Measurements from ENCODE around the gene KRTAP10-3. TPM values are rescaled to one million over a fixed set of nuclear protein-coding genes. Genes with fewer than 3 reads are reported as not detected.

The KRTAP10-3 gene
- not detected for total RNA-seq

- in situ Hi-C loops (cut with MboI; ENCODE audit: low sequenced_read_pairs in 4 of 4) = no loop called here
- Histone ChIP-seq H3K4me3 (no peak within 1 kb of the TSS), H3K9me3 (no peaks in the 10 kb centered on the region), H3K4me1 (no peaks in the 10 kb centered on the region), H3K27ac (no peak within 1 kb of the TSS), H3K36me3 (no peaks in the 10 kb centered on the region), H3K27me3 (peaks cover 27 to 37% (median 29%) of the 10 kb centered on the region in 3 donors)
- intact Hi-C loops (cut with DNase I; ENCODE audit: low total_unique reads) = no loop called here
- no peak for ATAC-seq
- TF ChIP-seq POLR2A (IDR thresholded peaks at IDR 0.05) (no peak), CTCF (IDR thresholded peaks at IDR 0.05 in 4 of 5, conservative IDR thresholded peaks at IDR 0.05 in 1 of 5) (no peak)
- DNase-seq = no peak
These were observed at the start of gene KRTAP10-3 for GRCh38 chr21:44558695-44559094. KRTAP10-3 (minus strand) TSS chr21:44558795; CDS start chr21:44558715, 80 bp downstream.

- Histone ChIP-seq H3K27ac (no peak overlapping the region), H3K9me3 (no peaks in the 10 kb centered on the region), H3K4me1 (no peaks in the 10 kb centered on the region), H3K4me3 (no peak overlapping the region), H3K36me3 (no peaks in the 10 kb centered on the region), H3K27me3 (peaks cover 6 to 24% (median 7%) of the 10 kb centered on the region in 3 donors)
- DNase-seq (no peak), ATAC-seq (no peak)
- TF ChIP-seq CTCF (IDR thresholded peaks at IDR 0.05 in 4 of 5, conservative IDR thresholded peaks at IDR 0.05 in 1 of 5) = no peak
- TF ChIP-seq POLR2A (IDR thresholded peaks at IDR 0.05) = no peak
- in situ Hi-C loops (cut with MboI; ENCODE audit: low sequenced_read_pairs in 4 of 4) (no loop called here), intact Hi-C loops (cut with DNase I; ENCODE audit: low total_unique reads) (no loop called here)
These were observed 47.9 kb upstream of the KRTAP10-3 start for GRCh38 chr21:44606495-44606894.

GRCh38 chr21:44603911-44604310 lies 45.3 kb upstream of the KRTAP10-3 start:
- ATAC-seq (no peak), DNase-seq (no peak)
- peaks cover 18 to 36% (median 23%) of the 10 kb centered on the region in 3 donors for H3K27me3 ChIP-seq
- no peak overlapping the region for H3K4me3 ChIP-seq
- H3K27ac ChIP-seq = no peak overlapping the region
- H3K4me1 ChIP-seq = no peaks in the 10 kb centered on the region
- H3K9me3 ChIP-seq = no peaks in the 10 kb centered on the region
- intact Hi-C loops (cut with DNase I; ENCODE audit: low total_unique reads) = no loop called here
- in situ Hi-C loops (cut with MboI; ENCODE audit: low sequenced_read_pairs in 4 of 4) = no loop called here
- H3K36me3 ChIP-seq = no peaks in the 10 kb centered on the region
- TF ChIP-seq CTCF (IDR thresholded peaks at IDR 0.05 in 4 of 5, conservative IDR thresholded peaks at IDR 0.05 in 1 of 5) (no peak), POLR2A (IDR thresholded peaks at IDR 0.05) (no peak)

GRCh38 chr21:44603109-44603875 lies 44.7 kb upstream of the KRTAP10-3 start:
- intact Hi-C loops (cut with DNase I; ENCODE audit: low total_unique reads) = no loop called here
- no peak for TF ChIP-seq CTCF (IDR thresholded peaks at IDR 0.05 in 4 of 5, conservative IDR thresholded peaks at IDR 0.05 in 1 of 5)
- no peaks in the 10 kb centered on the region for H3K36me3 ChIP-seq
- DNase-seq = no peak
- in situ Hi-C loops (cut with MboI; ENCODE audit: low sequenced_read_pairs in 4 of 4) = no loop called here
- no peak overlapping the region for H3K4me3 ChIP-seq
- no peak for ATAC-seq
- no peaks in the 10 kb centered on the region for H3K4me1 ChIP-seq
- no peak overlapping the region for H3K27ac ChIP-seq
- H3K9me3 ChIP-seq = no peaks in the 10 kb centered on the region
- H3K27me3 ChIP-seq = peaks cover 18 to 40% (median 28%) of the 10 kb centered on the region in 3 donors

Data from gastrocnemius medialis (tissue), 4 donors.